Body of pancreas (tissue), 4 donors: ENCODE data around the gene TBC1D24. TPM values are rescaled to one million over a fixed set of nuclear protein-coding genes. Genes with fewer than 3 reads are reported as not detected.

Source experiments
- ATAC-seq: fragments of 150-250 bp; one replicate; pipeline ENCODE4 v1.9.1; 2016
- DNase-seq, 4 donors: peaks; one replicate each; pipeline ENCODE4 v3.0.0-alpha.2; 2019
- H3K27ac ChIP-seq, 4 donors: fragments of 200-600 bp; sonication (generic); 1 replicate in 3 of 4; 2 replicates in 1 of 4; pipeline versions ENCODE4 v1.5.1 to v1.6.1; 2016 to 2019; ENCODE audit warnings: mild to moderate bottlenecking in 1 of 4, mixed read lengths in 1 of 4, moderate library complexity in 1 of 4
- H3K27me3 ChIP-seq, 2 donors: fragments of 200-600 bp; sonication (generic); one replicate each; pipeline ENCODE4 v1.6.0; 2016; ENCODE audit warnings: mild to moderate bottlenecking in 1 of 2
- H3K36me3 ChIP-seq, 2 donors: fragments of 200-600 bp; sonication (generic); replicated peaks in 1 of 2; 2 replicates each; pipeline ENCODE4 v1.5.1; 2016; ENCODE audit warnings: low read depth in 2 of 2; ENCODE audit not compliant: insufficient read depth in 1 of 2
- H3K4me1 ChIP-seq: fragments of 200-600 bp; sonication (generic); one replicate; pipeline ENCODE4 v1.6.0; 2016
- H3K4me3 ChIP-seq, 2 donors: fragments of 200-600 bp; sonication (generic); 1 replicate in 1 of 2; 2 replicates in 1 of 2; pipeline ENCODE4 v1.5.1; 2016 to 2019
- H3K9me3 ChIP-seq, 3 donors: fragments of 200-600 bp; sonication (generic); 1 replicate in 2 of 3; 2 replicates in 1 of 3; pipeline ENCODE4 v1.5.1; 2016
- POLR2A ChIP-seq, 3 donors: fragments of 450-650 bp; IDR thresholded peaks; one replicate each; pipeline ENCODE4 v1.6.1; 2016; ENCODE audit warnings: antibody characterized with exemption in 3 of 3, mild to moderate bottlenecking in 2 of 3
- WGBS, 2 donors: methylation state at CpG; one replicate each; pipeline ENCODE4 v1.1.5; 2017; 5-methylcytosine and 5-hydroxymethylcytosine counted together
- intact Hi-C: fragments of 100-400 bp; cut with DNase I; formaldehyde crosslinking; loops from one replicate; pipeline ENCODE4 v1.15.1; 2023
- total RNA-seq, 2 donors: library from RNA; depleted of rRNA; stranded (reverse); fragments of >200 nt; gene quantifications; one replicate each; pipeline ENCODE4 v1.1.0, GENCODE V29; 2016
- TF ChIP-seq, protein P1 (sequence below), 7 experiments: fragments of 450-650 bp in 4 of 7; fragments of 200-600 bp in 3 of 7; sonication (generic) in 3 of 7; IDR thresholded peaks; one replicate each; pipeline ENCODE4 v1.5.1; 2016 to 2019; ENCODE audit warnings: antibody characterized with exemption in 7 of 7

Gene TBC1D24
- total RNA-seq, 2 donors from 2014 or later: 18.7 to 30.0 TPM

DNA sequence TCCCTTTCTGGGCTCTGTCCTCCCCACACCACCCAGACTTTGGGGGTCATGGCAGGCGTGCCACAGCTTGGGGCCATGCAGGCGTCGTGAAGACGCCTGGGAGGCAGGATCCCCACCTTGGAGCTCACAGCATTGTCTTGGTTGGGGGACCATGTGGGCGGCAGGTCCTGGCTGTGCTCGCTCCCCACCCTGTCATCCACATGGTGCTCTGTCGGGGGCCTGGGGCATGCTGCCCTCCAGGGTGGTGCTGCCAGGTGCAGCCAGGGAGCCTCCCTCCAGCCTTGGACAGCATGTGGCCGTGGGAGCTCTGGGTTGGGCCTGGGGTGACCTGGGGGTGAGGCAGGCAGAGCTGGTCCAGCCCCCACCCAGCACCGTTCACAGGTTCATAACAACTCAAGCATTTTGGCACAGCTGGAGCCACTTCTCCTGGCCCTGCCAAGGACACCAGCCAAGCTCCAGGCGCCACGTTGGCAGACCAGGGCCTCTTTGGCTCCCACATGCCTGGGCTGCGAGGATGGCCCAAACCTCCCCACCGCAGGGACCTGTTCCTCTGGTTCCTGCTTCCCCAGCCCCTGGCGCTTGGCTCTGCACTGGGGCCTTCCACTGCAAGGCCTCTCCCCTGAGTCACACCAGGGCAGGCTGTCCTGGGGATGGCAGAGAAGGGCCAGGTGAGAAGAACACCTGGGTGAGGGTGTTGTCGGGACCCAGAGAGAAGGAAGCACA lies 23.8 kb downstream of the TBC1D24 start:
- intact Hi-C loops: loop anchor here (5.0 to 10.0 kb wide), 3 partner anchors 64 to 226 kb away; no protein-coding TSS in a partner anchor
- DNase-seq (peak; percentile 63 to 89 (median 71)), ATAC-seq (peak; percentile 16)
- TF ChIP-seq, protein P1, sequence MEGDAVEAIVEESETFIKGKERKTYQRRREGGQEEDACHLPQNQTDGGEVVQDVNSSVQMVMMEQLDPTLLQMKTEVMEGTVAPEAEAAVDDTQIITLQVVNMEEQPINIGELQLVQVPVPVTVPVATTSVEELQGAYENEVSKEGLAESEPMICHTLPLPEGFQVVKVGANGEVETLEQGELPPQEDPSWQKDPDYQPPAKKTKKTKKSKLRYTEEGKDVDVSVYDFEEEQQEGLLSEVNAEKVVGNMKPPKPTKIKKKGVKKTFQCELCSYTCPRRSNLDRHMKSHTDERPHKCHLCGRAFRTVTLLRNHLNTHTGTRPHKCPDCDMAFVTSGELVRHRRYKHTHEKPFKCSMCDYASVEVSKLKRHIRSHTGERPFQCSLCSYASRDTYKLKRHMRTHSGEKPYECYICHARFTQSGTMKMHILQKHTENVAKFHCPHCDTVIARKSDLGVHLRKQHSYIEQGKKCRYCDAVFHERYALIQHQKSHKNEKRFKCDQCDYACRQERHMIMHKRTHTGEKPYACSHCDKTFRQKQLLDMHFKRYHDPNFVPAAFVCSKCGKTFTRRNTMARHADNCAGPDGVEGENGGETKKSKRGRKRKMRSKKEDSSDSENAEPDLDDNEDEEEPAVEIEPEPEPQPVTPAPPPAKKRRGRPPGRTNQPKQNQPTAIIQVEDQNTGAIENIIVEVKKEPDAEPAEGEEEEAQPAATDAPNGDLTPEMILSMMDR (IDR thresholded peaks at IDR 0.05): no peak
- TF ChIP-seq POLR2A (IDR thresholded peaks at IDR 0.05): peak in 1 of 3 donors; percentile 13
- H3K27ac ChIP-seq: peak overlapping the region; percentile 51 to 71 (median 68)
- H3K27me3 ChIP-seq: no peaks in the 10 kb centered on the region
- no peak overlapping the region for H3K4me3 ChIP-seq
- peaks cover 60% of the 10 kb centered on the region for H3K4me1 ChIP-seq
- no peaks in the 10 kb centered on the region for H3K9me3 ChIP-seq
- WGBS, 2 donors: 48 to 75% methylated on average over 1 to 11 of the region's 15 CpGs
- H3K36me3 ChIP-seq: peaks cover 0 to 1% of the 10 kb centered on the region in 2 donors

GRCh38 chr16:2499454-2499853 lies 24.5 kb downstream of the TBC1D24 start:
- WGBS, 2 donors: 81 to 85% methylated on average over 4 to 6 of the region's 6 CpGs
- no peak for ATAC-seq
- intact Hi-C loops: loop anchor here (5.0 to 10.0 kb wide), 3 partner anchors 65 to 227 kb away; no protein-coding TSS in a partner anchor
- Histone ChIP-seq H3K4me3 (no peak overlapping the region), H3K36me3 (peaks cover 0 to 1% of the 10 kb centered on the region in 2 donors), H3K9me3 (no peaks in the 10 kb centered on the region), H3K4me1 (peaks cover 60% of the 10 kb centered on the region), H3K27ac (peak overlapping the region; percentile 51 to 71 (median 68)), H3K27me3 (no peaks in the 10 kb centered on the region)
- TF ChIP-seq, protein P1 (IDR thresholded peaks at IDR 0.05): no peak
- no peak for TF ChIP-seq POLR2A (IDR thresholded peaks at IDR 0.05)
- DNase-seq: peak in 1 of 4 donors; percentile 11

- intact Hi-C loops: loop anchor here (5.0 to 10.0 kb wide), 3 partner anchors 65 to 228 kb away; no protein-coding TSS in a partner anchor
- Histone ChIP-seq H3K27ac (peak overlapping the region in 2 of 4 donors; percentile 51 to 66), H3K36me3 (peaks cover 0 to 1% of the 10 kb centered on the region in 2 donors), H3K4me1 (peaks cover 60% of the 10 kb centered on the region), H3K4me3 (no peak overlapping the region), H3K9me3 (no peaks in the 10 kb centered on the region), H3K27me3 (no peaks in the 10 kb centered on the region)
- WGBS, 2 donors: 85 to 89% methylated on average over 17 to 25 of the region's 29 CpGs
- no peak for ATAC-seq
- TF ChIP-seq POLR2A (IDR thresholded peaks at IDR 0.05): no peak
- TF ChIP-seq, protein P1 (IDR thresholded peaks at IDR 0.05): no peak
- DNase-seq: no peak
Measured at GRCh38 chr16:2499890-2500429, 25.0 kb downstream of the TBC1D24 start.

- peaks cover 0 to 1% of the 10 kb centered on the region in 2 donors for H3K36me3 ChIP-seq
- H3K27me3 ChIP-seq: no peaks in the 10 kb centered on the region
- no peak for TF ChIP-seq POLR2A (IDR thresholded peaks at IDR 0.05)
- TF ChIP-seq, protein P1 (IDR thresholded peaks at IDR 0.05): no peak
- 79 to 85% methylated on average over 13 to 20 of the region's 20 CpGs for WGBS, 2 donors
- H3K27ac ChIP-seq: peak overlapping the region in 2 of 4 donors; percentile 71 to 77
- no peak for DNase-seq
- intact Hi-C loops: no loop called here
- H3K4me3 ChIP-seq: no peak overlapping the region
- no peak for ATAC-seq
- no peaks in the 10 kb centered on the region for H3K9me3 ChIP-seq
- peaks cover 60% of the 10 kb centered on the region for H3K4me1 ChIP-seq
Measured at GRCh38 chr16:2500430-2500917, 25.5 kb downstream of the TBC1D24 start.
